GM10248 (cell line): Measurements from ENCODE around the gene NEK1.
A peak's percentile ranks its signal among the peaks of the same experiment; 100 is the strongest.
"Not testable (repeated sequence)": the region's sequence is repeated elsewhere in the genome, so short reads cannot be mapped to it uniquely, and the experiment has no call there.

Experiments used
- CTCF ChIA-PET: fragments of 300-600 bp; sonication (Branson Sonifier 250); formaldehyde crosslinking; extraction: SDS; loops from one replicate; lab custom pipeline; 2021; ENCODE audit warnings: antibody characterized with exemption; lab: Yijun Ruan, JAX
- POLR2A ChIA-PET: fragments of 350-650 bp; sonication (Branson Sonifier 250); formaldehyde crosslinking; extraction: SDS; loops from one replicate; lab custom pipeline; 2020; ENCODE audit warnings: antibody characterized with exemption; lab: Yijun Ruan, JAX
- DNase-seq: peaks from one replicate; pipeline ENCODE4 v3.0.0; 2012; ENCODE audit errors: extremely low spot score
- TF ChIP-seq, protein P1 (sequence below): IDR thresholded peaks from 2 replicates; pipeline ENCODE4 v1.5.1; 2012; ENCODE audit warnings: mild to moderate bottlenecking, low read depth; ENCODE audit errors: extremely low read depth, missing control alignments, control extremely low read depth

NEK1 gene

GRCh38 chr4:169523796-169524195, 88.6 kb downstream of the NEK1 start:
- TF ChIP-seq, protein P1, sequence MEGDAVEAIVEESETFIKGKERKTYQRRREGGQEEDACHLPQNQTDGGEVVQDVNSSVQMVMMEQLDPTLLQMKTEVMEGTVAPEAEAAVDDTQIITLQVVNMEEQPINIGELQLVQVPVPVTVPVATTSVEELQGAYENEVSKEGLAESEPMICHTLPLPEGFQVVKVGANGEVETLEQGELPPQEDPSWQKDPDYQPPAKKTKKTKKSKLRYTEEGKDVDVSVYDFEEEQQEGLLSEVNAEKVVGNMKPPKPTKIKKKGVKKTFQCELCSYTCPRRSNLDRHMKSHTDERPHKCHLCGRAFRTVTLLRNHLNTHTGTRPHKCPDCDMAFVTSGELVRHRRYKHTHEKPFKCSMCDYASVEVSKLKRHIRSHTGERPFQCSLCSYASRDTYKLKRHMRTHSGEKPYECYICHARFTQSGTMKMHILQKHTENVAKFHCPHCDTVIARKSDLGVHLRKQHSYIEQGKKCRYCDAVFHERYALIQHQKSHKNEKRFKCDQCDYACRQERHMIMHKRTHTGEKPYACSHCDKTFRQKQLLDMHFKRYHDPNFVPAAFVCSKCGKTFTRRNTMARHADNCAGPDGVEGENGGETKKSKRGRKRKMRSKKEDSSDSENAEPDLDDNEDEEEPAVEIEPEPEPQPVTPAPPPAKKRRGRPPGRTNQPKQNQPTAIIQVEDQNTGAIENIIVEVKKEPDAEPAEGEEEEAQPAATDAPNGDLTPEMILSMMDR: no peak
- CTCF ChIA-PET: interaction anchor here (1.7 kb wide), 1 partner anchor 13 kb away, joined by 4 read pairs; no protein-coding TSS in a partner anchor
- POLR2A ChIA-PET: no interaction called here
- DNase-seq: no peak

DNA sequence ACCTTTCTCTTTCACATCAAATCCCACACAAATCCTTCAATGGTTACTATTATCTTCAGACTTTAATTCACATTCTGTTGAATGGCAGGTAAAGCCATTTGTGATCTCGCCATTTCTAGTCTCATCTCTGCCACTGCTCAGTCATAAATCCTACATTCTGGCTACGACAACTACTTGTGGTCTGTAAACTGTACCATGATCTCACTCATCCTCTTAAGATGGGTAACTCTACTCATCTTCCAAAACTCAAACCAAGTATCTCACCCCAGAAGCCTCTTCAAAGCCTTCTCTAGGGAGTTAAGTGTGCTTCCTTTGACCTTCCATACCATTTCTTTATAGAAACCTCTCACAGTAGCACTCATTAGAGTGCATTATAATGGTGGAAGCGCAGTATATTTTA, 101.8 kb downstream of the NEK1 start:
- DNase-seq: no peak
- TF ChIP-seq, protein P1: no peak
- ChIA-PET CTCF (interaction anchor here (1.9 kb wide), 1 partner anchor 12 kb away, joined by 4 read pairs; no protein-coding TSS in a partner anchor), POLR2A (no interaction called here)

DNA sequence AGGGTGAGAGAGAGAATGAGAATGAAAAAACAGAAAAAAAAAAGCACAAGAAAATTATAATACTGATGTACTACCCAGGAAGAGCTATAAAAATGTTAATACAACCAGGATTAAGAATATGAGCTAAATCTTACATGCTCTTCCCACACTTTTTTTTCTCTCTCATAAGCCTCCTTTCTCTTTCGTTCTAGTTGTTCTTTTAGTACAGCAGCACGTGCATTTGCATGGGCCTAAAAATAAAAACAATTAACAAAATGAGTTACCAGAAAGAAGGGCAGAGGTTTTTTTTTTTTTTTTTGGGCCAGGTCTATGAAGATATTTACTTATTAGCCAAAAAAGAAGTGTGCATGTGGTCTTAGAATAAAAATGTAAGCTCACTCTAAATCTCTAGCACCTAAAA, 105.5 kb downstream of the NEK1 start:
- CTCF ChIA-PET: interaction anchor here (0.6 to 1.8 kb wide), 3 partner anchors 14 to 584 kb away, joined by 3 to 4 read pairs (median 4); no protein-coding TSS in a partner anchor
- POLR2A ChIA-PET: no interaction called here
- no peak for DNase-seq
- TF ChIP-seq, protein P1: no peak

GRCh38 chr4:169499907-169500306, 112.5 kb downstream of the NEK1 start:
- POLR2A ChIA-PET, DNase-seq, CTCF ChIA-PET: not testable (repeated sequence)

GRCh38 chr4:169494234-169494633, 118.1 kb downstream of the NEK1 start:
- POLR2A ChIA-PET, DNase-seq: not testable (repeated sequence)
- CTCF ChIA-PET: interaction anchor here (1.4 to 1.7 kb wide), 2 partner anchors 484 to 572 kb away, joined by 3 to 21 read pairs; partner anchors contain the start of gene CBR4

GRCh38 chr4:169493164-169493524, 119.2 kb downstream of the NEK1 start:
- DNase-seq: no peak
- TF ChIP-seq, protein P1: no peak
- ChIA-PET POLR2A (no interaction called here), CTCF (interaction anchor here (0.7 to 1.7 kb wide), 9 partner anchors 14 to 571 kb away, joined by 3 to 21 read pairs (median 3); partner anchors contain the start of gene CBR4)

DNA sequence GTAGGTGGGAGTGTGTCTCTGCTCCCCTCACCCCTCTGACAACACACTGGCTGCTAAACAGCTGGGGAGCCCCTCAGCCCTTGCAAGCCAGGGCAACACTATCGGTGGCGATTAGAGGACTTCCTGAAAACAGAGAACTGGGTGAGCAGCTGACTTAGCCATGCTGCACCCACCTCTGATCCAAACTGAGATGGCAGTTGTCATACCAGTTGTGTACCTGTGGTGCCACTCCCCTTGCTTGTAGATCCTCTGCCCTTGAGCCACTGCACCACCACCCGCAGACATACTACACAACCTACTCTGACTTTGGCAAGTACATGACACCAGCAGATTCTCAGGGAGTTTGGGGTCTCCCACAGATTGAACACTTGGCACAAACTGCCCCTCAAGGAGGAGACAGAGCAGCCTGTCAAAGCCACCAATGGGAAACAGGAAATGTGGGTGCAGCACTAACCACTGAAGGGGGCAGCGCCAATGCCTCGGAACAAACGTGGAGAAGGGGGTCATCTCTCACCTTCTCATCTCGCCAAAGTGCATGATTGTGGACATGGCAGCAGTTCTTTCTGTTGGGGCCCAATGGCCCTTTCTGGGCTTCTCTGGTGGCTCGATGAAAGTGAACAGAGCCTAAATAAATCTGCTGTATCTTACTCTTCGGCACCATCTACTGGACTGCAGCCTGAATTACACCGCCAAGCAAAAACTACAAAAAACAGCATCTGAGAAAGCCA, 119.8 kb downstream of the NEK1 start:
- TF ChIP-seq, protein P1: peak; percentile 55
- peak; percentile 50 for DNase-seq
- POLR2A ChIA-PET: no interaction called here
- CTCF ChIA-PET: interaction anchor here (0.7 to 1.7 kb wide), 11 partner anchors 15 to 570 kb away, joined by 3 to 21 read pairs (median 3); partner anchors contain the start of gene CBR4

- TF ChIP-seq, protein P1: no peak
- ChIA-PET POLR2A (no interaction called here), CTCF (interaction anchor here (1.1 to 1.3 kb wide), 2 partner anchors 75 to 567 kb away, joined by 3 to 7 read pairs; no protein-coding TSS in a partner anchor)
- no peak for DNase-seq
Observed at GRCh38 chr4:169491211-169491610, 121.2 kb downstream of the NEK1 start.
